Nephron (organoid): ENCODE results near the gene CLCA2.
"Not testable (repeated sequence)": the region's sequence is repeated elsewhere in the genome, so short reads cannot be mapped to it uniquely, and the experiment has no call there.

ENCODE experiments used
- H3K27ac Mint-ChIP-seq, 3 experiments: 2 replicates each; pipeline ENCODE4 v1.8.0; 2020; ENCODE audit warnings: mixed read lengths in 3 of 3, mild to moderate bottlenecking in 2 of 3, moderate library complexity in 1 of 3
- H3K27me3 Mint-ChIP-seq: 2 replicates; pipeline ENCODE4 v1.8.0; 2021; ENCODE audit warnings: low read depth, mild to moderate bottlenecking, moderate library complexity, mixed read lengths
- H3K36me3 Mint-ChIP-seq: 2 replicates; pipeline ENCODE4 v1.8.0; 2020; ENCODE audit warnings: low read depth, mixed read lengths
- H3K4me1 Mint-ChIP-seq: 2 replicates; pipeline ENCODE4 v1.8.0; 2020; ENCODE audit warnings: mixed read lengths
- H3K4me3 Mint-ChIP-seq, 3 experiments: 2 replicates each; pipeline ENCODE4 v1.8.0; 2020; ENCODE audit warnings: mild to moderate bottlenecking in 3 of 3, mixed read lengths in 3 of 3, moderate library complexity in 2 of 3
- H3K9me3 Mint-ChIP-seq: 2 replicates; pipeline ENCODE4 v1.8.0; 2020; ENCODE audit warnings: mixed read lengths
- TF ChIP-seq, protein P1 (sequence below), 3 experiments: fragments of 200-600 bp; sonication (generic); IDR thresholded peaks; one replicate each; pipeline ENCODE4 v1.5.0; 2021; ENCODE audit warnings: antibody characterized with exemption in 3 of 3; ENCODE audit not compliant: unreplicated experiment in 3 of 3

Gene CLCA2

DNA sequence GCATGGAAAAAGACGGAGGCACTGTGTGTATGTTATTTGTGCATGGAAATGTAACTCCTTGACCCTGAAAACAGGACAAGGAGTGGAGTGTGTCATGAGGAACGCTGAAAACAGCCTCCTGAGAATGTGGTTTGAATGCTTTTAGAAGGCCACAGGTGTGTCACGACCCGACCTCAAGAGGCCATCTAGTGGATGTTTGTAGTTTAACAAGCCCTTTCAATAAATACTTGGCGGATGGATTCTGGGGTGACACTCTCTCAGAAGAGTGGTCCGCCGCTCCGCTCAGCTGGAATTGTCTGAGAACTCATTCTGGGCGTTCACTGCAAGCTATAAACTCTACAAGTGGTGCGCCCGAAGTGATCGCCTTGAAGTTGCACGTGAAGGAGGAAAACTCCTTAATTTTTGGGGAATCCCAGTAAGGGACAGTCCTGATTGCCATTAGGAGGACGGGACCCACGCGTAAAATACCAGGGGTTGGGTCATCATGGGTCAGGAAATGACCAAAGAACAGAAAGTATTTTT is 78.2 kb downstream of the CLCA2 start:
- Mint-ChIP-seq H3K27me3 (peaks cover 29% of the 10 kb centered on the region), H3K4me3 (peak overlapping the region; percentile 71 to 83 (median 76)), H3K27ac (peak overlapping the region in 1 of 3 experiments; percentile 53), H3K4me1 (peaks cover 21% of the 10 kb centered on the region)
- not testable (repeated sequence) for H3K9me3 Mint-ChIP-seq, H3K36me3 Mint-ChIP-seq
- TF ChIP-seq, protein P1, sequence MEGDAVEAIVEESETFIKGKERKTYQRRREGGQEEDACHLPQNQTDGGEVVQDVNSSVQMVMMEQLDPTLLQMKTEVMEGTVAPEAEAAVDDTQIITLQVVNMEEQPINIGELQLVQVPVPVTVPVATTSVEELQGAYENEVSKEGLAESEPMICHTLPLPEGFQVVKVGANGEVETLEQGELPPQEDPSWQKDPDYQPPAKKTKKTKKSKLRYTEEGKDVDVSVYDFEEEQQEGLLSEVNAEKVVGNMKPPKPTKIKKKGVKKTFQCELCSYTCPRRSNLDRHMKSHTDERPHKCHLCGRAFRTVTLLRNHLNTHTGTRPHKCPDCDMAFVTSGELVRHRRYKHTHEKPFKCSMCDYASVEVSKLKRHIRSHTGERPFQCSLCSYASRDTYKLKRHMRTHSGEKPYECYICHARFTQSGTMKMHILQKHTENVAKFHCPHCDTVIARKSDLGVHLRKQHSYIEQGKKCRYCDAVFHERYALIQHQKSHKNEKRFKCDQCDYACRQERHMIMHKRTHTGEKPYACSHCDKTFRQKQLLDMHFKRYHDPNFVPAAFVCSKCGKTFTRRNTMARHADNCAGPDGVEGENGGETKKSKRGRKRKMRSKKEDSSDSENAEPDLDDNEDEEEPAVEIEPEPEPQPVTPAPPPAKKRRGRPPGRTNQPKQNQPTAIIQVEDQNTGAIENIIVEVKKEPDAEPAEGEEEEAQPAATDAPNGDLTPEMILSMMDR (IDR thresholded peaks at IDR 0.05; ENCODE audit: unreplicated experiment in 3 of 3): peak; percentile 25 to 37 (median 30)

DNA sequence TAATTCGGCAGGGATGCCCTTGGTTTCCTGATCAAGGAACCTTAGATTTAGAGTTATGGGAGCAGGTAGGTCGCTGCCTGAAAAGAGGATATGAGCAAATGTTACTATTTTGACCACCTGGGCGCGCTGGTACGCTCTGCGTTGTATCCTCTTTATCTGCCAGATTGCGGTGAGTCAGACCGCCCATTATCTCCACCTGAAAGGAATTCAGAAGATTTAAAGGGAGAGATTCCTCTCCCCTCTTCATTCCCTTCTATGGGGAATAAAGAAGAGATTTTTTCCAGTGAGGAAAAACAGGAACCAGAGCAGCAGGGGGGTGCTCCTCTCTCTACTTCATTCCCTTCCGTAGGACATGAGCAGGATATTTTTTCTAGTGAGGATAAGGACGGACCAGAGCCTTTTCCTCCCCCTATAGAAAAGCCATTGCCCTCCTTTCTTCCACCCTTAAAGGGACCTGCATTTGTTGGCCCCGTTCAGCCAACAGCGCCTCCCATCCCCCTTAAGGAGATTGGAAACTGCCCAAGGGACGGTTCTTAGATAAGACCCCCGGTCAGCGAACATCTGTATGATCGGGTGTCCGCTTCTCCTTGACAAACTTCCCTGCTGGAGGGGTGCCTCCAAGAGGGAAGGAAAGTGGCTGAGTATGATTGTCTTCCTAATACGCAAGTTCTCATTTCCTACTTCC is 78.9 kb downstream of the CLCA2 start:
- Mint-ChIP-seq H3K27ac (peak overlapping the region in 2 of 3 experiments; percentile 53 to 71), H3K4me3 (peak overlapping the region; percentile 71 to 83 (median 76)), H3K4me1 (peaks cover 21% of the 10 kb centered on the region), H3K27me3 (peaks cover 28% of the 10 kb centered on the region), H3K36me3 (no peaks in the 10 kb centered on the region), H3K9me3 (no peaks in the 10 kb centered on the region)
- TF ChIP-seq, protein P1 (IDR thresholded peaks at IDR 0.05; ENCODE audit: unreplicated experiment in 3 of 3): no peak

DNA sequence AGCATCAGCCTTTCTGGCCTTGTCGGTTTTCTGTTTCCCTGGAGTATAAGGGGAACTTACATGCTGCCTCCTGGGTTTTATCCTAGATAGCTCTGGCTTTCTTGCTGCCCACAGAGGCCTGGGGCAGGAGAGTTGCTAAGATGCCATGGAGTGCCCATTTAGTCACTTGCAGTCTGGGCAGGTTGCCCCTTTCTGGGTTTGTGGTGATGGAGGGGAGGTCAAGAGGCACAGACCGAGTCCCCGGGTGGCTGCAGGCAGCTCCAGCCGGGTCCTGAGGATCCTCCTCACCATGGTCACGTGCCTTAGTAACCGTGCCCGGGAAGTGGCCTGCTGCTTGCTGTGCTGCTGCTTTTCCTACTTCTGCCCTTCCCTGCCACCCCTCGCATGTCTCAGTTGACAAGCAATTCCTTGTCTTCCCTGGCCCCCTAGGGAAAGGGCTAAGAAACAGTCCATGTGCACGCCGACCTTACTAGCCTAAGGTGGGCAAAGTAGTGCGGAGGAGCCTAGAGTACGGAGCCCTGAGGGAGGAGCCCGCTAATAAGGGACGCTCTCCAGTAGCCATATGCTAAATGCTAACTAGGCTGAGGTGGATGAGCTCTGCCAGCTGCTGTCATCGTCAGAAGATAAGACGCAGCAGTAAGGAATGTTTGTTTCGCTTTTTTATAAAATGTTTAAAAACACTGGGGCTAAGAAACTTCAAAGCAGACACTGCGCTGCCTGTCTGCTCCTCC is 79.6 kb downstream of the CLCA2 start:
- no peaks in the 10 kb centered on the region for H3K9me3 Mint-ChIP-seq
- peak overlapping the region; percentile 68 to 80 (median 76) for H3K4me3 Mint-ChIP-seq
- peaks cover 21% of the 10 kb centered on the region for H3K4me1 Mint-ChIP-seq
- H3K27me3 Mint-ChIP-seq: peaks cover 25% of the 10 kb centered on the region
- TF ChIP-seq, protein P1 (IDR thresholded peaks at IDR 0.05; ENCODE audit: unreplicated experiment in 3 of 3): no peak
- no peaks in the 10 kb centered on the region for H3K36me3 Mint-ChIP-seq
- H3K27ac Mint-ChIP-seq: peak overlapping the region; percentile 14 to 71 (median 53)

DNA sequence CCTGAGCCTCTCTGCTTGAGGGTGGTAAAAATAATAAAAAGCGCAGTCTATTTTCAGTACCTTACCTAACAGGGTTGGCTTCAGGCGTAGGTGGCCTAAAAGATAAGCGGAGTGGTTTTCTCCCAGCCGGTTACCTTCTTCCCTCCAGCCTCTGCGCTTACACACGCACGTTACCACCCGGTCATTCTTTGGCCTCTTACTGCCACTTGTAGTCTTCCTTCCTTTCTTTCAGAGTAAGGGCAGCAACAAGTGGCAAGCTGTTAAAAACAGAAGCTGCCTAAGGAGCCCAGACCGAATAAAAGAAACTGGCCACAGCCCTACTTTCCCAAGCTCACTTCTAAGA is 80.1 kb downstream of the CLCA2 start:
- Mint-ChIP-seq H3K9me3 (no peaks in the 10 kb centered on the region), H3K27ac (peak overlapping the region in 2 of 3 experiments; percentile 53 to 65), H3K4me3 (peak overlapping the region; percentile 68 to 80 (median 76)), H3K4me1 (peaks cover 21% of the 10 kb centered on the region), H3K27me3 (peaks cover 25% of the 10 kb centered on the region), H3K36me3 (no peaks in the 10 kb centered on the region)
- TF ChIP-seq, protein P1 (IDR thresholded peaks at IDR 0.05; ENCODE audit: unreplicated experiment in 3 of 3): no peak

- Mint-ChIP-seq H3K9me3 (no peaks in the 10 kb centered on the region), H3K36me3 (no peaks in the 10 kb centered on the region), H3K4me3 (no peak overlapping the region), H3K27ac (peak overlapping the region in 1 of 3 experiments; percentile 24), H3K4me1 (peaks cover 21% of the 10 kb centered on the region), H3K27me3 (peaks cover 25% of the 10 kb centered on the region)
- TF ChIP-seq, protein P1 (IDR thresholded peaks at IDR 0.05; ENCODE audit: unreplicated experiment in 3 of 3): no peak
These were observed 81.1 kb downstream of the CLCA2 start for GRCh38 chr1:86504895-86505563.
